ENCODE data around the gene EFNB2.

GRCh38 chr13:106562301-106562700 is 26.8 kb upstream of the EFNB2 start:
- TF ChIP-seq CTCF (IDR thresholded peaks at IDR 0.05) (no peak), POLR2A (IDR thresholded peaks at IDR 0.05) (no peak)
